C4-2B (cell line): ENCODE measurements around the gene BRD8.

Source experiments
- H3K27ac ChIP-seq: fragments of 450-650 bp; 2 replicates; pipeline ENCODE4 v1.5.1; 2017
- ZFX ChIP-seq: fragments of 450-650 bp; IDR thresholded peaks from 2 replicates; pipeline ENCODE4 v1.6.1; 2017
- TF ChIP-seq, protein P1 (sequence below): fragments of 450-650 bp; conservative IDR thresholded peaks from 2 replicates; pipeline ENCODE4 v1.5.1; 2017; ENCODE audit warnings: mild to moderate bottlenecking

Gene BRD8

GRCh38 chr5:138096997-138097828 lies 81.2 kb downstream of the BRD8 start:
- no peak overlapping the region for H3K27ac ChIP-seq
- no peak for TF ChIP-seq ZFX
- TF ChIP-seq, protein P1, sequence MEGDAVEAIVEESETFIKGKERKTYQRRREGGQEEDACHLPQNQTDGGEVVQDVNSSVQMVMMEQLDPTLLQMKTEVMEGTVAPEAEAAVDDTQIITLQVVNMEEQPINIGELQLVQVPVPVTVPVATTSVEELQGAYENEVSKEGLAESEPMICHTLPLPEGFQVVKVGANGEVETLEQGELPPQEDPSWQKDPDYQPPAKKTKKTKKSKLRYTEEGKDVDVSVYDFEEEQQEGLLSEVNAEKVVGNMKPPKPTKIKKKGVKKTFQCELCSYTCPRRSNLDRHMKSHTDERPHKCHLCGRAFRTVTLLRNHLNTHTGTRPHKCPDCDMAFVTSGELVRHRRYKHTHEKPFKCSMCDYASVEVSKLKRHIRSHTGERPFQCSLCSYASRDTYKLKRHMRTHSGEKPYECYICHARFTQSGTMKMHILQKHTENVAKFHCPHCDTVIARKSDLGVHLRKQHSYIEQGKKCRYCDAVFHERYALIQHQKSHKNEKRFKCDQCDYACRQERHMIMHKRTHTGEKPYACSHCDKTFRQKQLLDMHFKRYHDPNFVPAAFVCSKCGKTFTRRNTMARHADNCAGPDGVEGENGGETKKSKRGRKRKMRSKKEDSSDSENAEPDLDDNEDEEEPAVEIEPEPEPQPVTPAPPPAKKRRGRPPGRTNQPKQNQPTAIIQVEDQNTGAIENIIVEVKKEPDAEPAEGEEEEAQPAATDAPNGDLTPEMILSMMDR = no peak

DNA sequence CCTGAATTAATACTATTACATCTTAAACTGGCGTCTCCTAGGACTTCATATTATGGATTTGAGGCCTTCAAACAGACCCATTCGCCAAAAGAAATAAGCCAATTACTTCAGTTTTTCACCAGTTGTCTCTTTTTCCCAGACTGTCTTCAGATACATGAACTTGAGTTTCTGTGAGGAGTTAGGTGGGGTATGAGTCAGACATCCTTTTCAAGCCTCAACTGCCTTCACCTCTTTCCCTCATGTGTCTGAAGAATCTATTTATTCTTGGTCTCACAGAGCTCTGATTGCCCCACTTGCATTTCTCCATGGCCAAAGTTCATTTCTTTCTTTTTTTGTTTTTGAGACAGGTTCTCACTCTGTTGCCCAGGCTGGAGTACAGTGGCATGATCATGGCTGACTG lies 82.1 kb downstream of the BRD8 start:
- TF ChIP-seq, protein P1 = no peak
- no peak for TF ChIP-seq ZFX
- H3K27ac ChIP-seq = no peak overlapping the region

- no peak for TF ChIP-seq ZFX
- TF ChIP-seq, protein P1 = no peak
- no peak overlapping the region for H3K27ac ChIP-seq
Measured at GRCh38 chr5:138095100-138095907, 83.1 kb downstream of the BRD8 start.

DNA sequence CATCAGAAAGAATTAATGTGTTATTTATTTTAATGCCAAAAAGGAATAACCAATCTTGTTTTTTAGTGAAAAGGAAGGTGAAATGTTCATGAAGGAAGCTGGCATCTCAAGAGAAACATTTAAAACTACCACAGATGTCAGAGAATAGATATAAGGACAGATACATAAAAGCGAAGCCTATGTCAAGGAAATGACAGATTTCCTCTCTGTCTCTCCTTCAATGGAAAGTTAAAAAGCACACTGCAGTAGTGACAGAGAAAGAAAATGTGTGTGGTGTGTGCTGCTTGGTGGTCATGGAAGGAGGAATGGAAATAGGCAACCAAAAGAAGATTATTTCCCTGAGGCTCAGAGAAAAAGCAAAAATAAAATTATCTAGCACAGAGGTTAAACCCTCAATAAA lies 85.4 kb downstream of the BRD8 start:
- H3K27ac ChIP-seq = no peak overlapping the region
- TF ChIP-seq, protein P1 = no peak
- no peak for TF ChIP-seq ZFX

GRCh38 chr5:138092301-138092700 lies 86.1 kb downstream of the BRD8 start:
- TF ChIP-seq ZFX = no peak
- TF ChIP-seq, protein P1 = no peak
- H3K27ac ChIP-seq = no peak overlapping the region

GRCh38 chr5:138091685-138092084 lies 86.7 kb downstream of the BRD8 start:
- no peak for TF ChIP-seq ZFX
- TF ChIP-seq, protein P1 = no peak
- no peak overlapping the region for H3K27ac ChIP-seq
